SH-SY5Y (cell line): ENCODE measurements around the gene OTOF.

Experiments
- GATA2 ChIP-seq: IDR thresholded peaks from 2 replicates; pipeline ENCODE4 v1.6.1; 2011; ENCODE audit warnings: mild to moderate bottlenecking, low read depth, low read length
- GATA3 ChIP-seq: IDR thresholded peaks from 2 replicates; pipeline ENCODE4 v1.6.1; 2011; ENCODE audit warnings: low read depth, mild to moderate bottlenecking, low read length, moderate library complexity

Gene OTOF

DNA sequence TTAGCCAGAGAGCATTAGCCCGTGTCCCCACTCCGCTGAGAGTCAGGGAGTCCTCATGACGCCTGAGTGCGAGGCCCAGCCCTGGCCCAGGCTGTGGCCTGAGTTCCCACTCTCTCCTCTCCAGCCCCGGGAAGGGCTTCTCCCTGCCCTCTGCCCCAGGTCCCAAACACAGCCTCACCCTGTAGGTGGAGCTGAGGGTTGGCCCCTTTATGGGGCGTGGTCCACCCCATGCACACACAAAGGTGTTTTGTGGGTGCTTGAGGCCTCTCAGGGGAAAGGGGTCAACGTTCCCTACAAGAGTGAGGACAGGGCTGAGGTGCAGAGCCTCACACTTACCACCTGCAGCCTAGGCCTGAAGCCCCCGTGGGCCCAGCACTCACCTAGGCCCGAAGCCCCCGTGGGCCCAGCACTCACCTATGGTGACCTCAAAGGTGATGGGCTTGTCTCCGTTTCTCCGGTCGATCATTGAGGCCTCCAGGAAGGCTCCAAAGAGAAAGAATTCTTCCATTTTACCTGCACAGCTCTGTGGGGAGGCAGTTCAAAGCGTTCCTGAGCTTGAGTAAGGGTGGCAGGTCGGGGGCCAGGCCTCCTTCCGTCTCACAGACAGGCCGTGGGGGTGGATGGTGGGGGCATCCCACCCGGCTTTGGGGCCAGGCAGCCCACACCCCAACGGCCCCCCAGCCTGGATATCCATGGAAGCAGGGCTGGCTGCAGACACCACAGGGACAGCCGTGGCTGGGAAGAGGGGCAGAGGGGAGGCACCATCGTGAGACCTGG lies 2.1 kb upstream of the OTOF start:
- TF ChIP-seq GATA3 (no peak), GATA2 (no peak)

DNA sequence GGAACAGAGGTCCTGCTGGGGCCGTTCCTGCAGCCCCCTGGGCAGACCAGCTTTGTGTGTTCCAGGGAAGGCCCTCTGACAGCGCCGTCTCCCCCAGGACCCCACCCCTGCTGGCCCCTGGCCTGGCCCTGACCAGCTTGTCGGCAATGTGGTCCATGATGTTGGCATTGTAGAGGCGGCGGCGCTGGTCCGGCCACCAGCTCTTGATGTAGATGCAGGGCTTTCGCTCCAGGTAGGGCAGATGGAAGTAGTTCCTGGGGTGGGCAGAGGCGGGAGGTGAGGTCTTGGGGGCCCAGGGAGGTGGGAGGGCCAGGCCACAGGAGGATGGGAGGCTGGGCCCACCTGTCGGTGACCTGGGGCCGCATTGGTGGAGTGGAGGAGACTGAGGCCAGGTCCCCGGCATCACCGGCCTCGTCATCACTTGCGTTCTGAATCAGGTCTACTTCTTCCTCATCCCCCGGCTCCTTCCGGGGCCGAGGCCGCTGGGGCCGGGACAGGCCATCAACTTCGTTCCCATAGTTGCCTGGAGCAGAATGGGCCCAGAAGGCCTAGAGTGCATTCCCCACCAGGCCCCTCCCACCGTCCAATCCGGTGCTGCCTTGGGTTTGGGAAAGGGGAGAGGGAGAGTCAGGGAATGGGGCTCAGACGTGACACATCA lies 1.3 kb upstream of the OTOF start:
- TF ChIP-seq GATA2 (no peak), GATA3 (no peak)

DNA sequence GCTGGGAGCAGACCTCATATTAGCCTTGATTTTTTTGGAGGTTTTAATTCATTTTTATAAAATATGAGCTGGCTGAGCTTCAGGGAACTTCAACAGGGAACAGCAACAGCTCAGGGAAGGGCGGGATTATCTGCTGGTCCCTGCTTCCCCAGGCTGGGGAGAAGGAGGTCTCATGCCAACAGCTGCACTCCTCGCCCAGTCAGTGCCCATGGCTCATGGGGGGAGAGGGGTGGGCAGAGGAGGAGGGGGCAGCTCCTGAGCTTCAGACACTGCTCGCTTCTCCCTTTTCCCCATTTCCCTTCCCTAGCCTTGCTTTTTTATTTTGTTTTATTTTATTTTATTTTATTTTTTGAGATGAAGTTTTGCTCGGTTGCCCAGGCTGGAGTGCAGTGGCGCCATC lies 442 bp upstream of the OTOF start:
- TF ChIP-seq GATA2 (no peak), GATA3 (no peak)

DNA sequence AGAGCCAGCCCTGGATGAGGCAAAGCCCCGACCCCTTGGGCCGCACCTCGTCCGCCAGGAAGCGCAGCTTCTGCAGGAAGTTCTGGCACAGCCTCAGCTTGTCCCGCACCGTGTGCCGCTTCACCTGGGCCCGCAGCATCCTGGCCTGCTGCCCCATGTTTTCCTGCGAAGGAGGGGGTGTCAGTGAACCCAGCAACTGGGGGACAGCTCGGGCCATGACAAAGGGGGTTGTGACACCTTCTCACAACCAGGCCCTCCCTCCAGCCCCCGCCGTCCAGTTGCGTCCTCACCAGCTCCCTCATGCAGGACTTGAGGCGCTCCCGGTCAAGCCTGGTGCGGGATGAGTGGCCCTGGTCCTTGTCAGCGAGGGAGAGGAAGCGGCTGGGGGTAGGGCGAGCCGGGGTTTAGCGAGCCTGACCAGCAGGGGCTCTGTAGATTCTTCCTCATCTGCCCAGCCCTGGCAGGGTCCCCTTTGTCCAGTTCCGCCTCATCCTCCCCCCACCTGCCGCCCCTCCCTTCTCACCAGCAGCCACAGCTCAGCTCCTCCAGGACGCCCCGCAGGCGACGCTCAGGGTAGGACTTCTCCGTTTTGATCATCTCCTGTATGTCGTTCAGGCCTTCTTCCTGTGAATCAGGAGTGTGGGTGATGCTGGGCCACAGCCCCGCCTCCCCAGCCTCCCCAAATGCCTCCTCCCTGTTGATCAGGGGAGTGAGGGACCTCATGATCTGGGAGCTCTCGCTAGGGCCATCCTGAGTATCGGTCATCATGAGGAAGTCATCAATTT lies 606 bp downstream of the OTOF start:
- TF ChIP-seq GATA2: no peak
- no peak for TF ChIP-seq GATA3

DNA sequence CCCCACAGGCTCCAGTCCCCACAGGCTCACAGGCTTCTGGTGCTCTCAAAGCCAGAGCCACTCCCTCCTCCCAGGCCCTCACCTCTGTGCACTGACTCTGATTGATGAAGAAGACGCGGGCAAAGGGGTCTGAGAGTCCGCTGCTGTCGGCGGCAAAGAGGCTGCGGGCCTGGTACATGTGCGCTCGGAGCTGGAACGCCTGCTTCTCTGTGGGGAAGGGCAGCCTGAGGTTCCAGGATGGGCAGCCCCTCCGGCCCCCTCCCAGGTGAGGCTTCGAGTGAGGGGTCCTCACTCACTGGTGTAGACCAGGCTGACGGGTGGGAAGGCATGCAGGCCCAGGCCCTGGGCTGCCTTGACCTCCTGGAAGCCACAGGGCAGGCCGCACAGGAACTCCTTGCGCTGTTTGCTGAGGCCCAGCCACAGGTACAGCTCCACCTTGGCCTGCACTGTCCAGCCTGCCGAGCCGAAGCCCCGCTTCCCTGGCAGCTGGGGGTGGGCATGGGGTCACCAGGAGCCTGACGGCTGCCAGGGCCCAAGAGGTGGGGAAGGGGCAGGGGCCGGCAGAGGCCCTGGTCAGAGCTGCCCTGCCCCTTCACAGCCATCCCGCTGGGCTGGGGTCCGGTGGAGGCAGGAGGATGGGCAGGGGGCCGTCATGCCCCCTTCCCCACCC lies 2.0 kb downstream of the OTOF start:
- TF ChIP-seq GATA2 (no peak), GATA3 (no peak)

DNA sequence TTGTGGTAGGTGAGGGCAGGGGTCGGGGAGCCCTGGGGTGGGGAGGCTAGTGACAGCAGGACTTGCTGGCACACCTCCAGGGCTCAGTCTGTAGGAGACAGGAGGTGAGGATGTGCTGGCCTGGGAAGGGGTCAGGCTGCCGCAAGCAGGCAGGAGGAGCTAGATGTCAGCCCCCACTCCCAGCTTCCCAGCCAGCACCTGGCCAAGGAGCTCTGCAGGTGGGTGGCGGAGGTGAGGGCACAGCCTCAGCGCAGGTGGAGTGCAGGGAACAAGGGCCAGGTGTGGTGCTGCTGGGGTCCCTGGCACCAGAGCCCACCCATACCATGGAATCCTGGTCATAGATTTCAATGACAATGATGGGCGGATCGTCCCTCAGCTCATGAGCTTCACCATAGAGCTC lies 2.9 kb downstream of the OTOF start:
- TF ChIP-seq GATA2 (no peak), GATA3 (no peak)

DNA sequence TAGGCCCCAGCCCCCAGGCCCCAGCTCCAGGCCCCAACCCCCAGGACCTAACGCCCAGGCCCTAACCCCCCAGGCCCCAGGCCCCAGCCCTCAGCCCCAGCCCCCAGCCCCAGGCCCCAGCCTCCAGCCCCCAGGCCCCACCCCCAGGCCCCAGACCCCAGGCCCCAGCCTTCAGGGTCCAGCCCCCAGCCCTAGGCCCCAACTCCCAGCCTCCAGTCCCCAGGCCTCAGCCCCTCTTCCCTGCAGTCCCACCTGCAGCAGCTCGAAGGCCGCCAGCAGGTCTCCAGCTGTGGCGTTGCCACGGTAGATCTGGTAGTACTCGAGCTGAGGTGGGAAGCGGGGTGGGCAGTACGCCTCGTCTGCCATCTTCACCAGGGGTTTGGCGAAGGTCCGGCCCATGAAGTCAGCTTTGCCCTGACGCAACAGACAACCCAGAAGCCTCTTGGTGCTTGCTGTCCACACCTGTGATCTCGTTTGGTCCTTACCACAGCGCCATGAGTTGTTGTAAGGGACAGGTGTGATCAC lies 3.6 kb downstream of the OTOF start:
- no peak for TF ChIP-seq GATA3
- no peak for TF ChIP-seq GATA2

DNA sequence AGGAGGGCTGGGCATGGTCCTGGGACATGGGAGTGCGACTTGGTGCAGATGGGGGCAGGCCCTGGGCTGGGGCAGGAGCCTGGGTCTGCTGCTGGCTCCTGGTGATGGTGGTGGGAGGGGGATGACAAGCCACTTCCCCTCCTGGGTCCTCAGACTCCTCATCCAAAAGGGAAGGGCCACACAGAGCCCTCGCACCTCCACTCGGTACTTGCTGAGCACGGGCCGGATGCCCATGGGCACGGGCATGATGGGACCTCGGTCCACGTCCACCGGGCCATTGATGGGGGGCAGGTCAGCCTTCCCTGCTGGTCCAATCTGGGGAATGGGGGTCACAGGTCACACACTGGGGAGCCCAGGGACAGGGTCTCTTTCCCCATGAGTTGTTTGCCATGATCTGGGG lies 4.1 kb downstream of the OTOF start:
- TF ChIP-seq GATA3: no peak
- no peak for TF ChIP-seq GATA2

DNA sequence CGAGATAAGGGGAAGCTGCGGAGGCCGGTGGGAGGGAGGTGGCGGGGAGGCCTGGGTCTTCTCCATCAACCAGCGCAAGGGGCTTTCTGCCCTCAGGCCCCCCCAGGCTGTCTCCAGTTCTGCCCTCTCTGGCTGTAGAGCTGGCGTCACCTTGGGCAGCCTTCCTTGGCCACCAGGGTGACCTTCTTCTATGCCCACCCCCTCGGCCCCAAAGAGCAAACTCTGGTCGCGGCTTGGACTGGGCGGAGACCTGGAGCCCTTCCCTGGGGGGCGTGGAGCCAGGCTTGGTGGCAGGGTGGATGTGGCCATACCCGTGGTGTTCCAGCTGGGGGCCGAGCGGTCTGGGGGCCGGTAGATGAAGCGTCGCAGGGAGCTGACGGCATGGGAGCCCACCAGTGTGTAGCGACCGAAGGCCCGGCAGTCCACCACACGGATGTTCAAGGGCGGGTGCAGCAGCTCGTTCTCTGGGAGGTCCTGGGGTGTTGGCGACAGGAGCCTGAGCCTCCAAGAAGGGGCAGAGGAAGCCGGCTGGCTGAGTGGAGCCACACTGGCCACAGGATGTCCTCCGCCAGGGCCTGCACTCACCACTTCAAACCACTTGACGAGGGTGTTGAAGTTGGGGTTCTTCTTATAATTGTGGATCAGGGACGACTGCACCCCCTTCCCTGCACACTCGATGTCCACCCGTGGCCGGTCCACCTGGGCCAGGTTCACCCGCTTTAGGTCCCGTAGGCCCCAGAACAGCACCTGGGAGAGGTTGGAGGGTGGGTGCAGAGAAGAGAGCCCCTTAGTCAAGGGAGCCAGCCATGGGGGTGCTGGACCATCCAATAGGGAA lies 4.9 kb downstream of the OTOF start:
- no peak for TF ChIP-seq GATA3
- no peak for TF ChIP-seq GATA2

DNA sequence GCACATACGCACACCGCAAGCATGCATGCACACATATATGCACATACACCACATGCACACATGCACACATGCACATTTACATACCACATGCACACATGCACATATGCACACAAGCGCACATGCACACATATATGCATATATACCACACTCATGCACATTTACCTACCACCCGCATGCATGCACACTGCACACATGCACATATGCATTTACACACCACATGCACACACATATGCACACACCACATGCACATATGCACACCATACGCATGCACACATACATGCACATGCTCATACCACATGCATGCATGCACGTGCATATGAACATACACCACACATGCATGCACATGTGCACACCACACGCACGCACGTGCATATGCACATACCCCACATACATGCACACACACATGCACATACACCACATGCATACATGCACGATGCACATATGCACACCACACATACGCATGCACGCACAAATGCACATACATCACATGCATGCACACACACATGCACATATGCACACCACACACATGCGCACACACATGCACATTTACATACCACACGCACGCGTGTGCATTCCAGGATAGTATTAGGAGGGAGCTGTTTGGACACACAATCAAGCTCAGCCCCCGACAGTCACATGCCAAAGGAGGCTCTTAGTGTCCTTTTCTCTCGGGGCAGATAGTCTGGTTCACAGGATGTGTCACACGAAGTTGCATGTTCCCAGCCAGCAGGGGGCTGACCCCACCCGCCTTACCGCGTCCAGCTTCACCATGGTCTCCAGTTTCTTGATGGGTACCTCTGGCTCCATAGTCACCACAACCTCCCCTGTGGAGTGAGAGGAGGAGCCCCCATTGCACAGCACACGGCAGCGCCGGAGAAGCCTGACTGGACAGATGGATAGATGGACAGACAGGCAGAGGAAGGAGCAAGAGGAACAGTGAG lies 5.9 kb downstream of the OTOF start:
- TF ChIP-seq GATA3 (no peak), GATA2 (no peak)

DNA sequence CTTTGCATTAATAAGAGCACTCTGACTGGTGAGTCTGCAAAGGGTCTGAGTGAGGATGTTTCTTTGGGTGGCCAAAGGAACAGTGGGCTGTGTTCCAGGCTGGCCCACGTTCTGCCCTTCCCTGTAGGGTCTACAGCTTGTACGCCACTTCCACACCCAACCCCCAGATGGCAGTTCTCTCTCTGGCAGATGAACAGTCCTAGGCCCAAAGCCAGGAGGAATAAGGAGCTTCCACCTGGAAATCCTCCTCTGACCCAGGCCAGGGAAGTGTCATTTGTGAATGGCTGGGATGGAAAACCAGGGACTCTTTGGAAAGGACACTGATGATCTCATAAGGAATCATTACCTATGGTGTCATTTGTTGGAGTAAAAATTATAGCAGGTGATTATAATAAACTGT lies 6.6 kb downstream of the OTOF start:
- TF ChIP-seq GATA3: no peak
- no peak for TF ChIP-seq GATA2

DNA sequence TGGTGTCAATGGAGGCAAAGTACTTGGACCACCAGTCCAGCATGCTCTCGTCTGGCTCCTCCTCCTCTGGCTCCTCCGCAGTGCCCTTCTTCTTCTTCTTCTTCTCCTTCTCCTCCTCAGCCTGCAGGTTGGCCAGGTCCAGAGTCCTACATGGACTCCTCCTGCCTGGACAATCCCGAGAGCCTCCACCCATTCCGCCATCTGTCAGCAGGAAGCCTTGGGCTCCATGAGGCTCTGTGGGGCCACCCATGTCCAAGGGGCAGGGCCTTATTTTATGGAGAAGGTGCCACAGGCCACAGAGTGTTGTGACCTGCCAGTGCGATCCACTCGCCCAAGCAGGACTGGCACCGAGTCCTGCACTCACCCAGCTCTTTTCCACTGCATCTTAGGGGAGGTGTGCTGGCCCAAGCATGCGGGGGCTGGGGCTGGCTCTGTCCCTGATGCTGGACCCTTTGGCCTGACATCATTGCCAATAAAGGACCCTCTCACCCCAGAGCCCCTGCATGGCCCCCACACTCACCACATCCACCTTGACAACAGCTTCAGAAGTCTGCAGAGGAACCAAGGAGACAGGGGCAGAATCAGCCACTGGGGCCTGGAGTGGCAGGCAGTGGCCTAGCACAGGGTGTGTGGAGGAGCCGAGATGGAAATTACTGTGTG lies 7.2 kb downstream of the OTOF start:
- TF ChIP-seq GATA3: no peak
- no peak for TF ChIP-seq GATA2

DNA sequence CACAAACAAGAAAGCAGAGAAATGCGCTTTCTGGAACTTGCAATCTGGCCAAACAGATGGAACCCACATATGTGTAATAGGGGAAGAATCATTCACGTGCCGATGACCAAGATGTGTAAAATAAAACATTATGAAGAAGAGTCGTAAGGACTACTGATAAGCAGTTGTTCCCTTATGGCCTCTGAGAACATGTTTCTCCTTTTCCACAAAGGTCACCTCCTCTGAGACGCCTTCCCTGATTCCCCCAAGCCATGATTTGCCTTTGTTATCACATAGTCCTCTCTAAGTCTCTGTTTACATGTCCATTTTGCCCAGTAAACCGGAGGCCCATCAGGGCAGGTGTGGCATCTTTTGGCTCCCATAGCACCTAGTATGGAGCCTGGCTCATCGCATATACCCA lies 8.0 kb downstream of the OTOF start:
- no peak for TF ChIP-seq GATA2
- TF ChIP-seq GATA3: no peak
